ENCODE measurements around the gene NPAP1. TPM values are rescaled to one million over a fixed set of nuclear protein-coding genes. Genes with fewer than 3 reads are reported as not detected.

The NPAP1 gene
- total RNA-seq, 4 donors from 2014 or later, result 0.41 TPM; not detected in 3

GRCh38 chr15:24683736-24684135 is 8.2 kb downstream of the NPAP1 start:
- no peaks in the 10 kb centered on the region for H3K27me3 ChIP-seq
- no peak for TF ChIP-seq POLR2A (IDR thresholded peaks at IDR 0.05)
- TF ChIP-seq CTCF (IDR thresholded peaks at IDR 0.05), result no peak
- H3K4me1 ChIP-seq, result no peaks in the 10 kb centered on the region
- H3K27ac ChIP-seq, result no peak overlapping the region
- H3K9me3 ChIP-seq, result no peaks in the 10 kb centered on the region
- intact Hi-C loops (cut with DNase I; ENCODE audit: low total_unique reads), result no loop called here
- no peak overlapping the region for H3K4me3 ChIP-seq
- H3K36me3 ChIP-seq, result no peaks in the 10 kb centered on the region
- DNase-seq, result no peak

- DNase-seq, result no peak
- Histone ChIP-seq H3K27me3 (no peaks in the 10 kb centered on the region), H3K36me3 (no peaks in the 10 kb centered on the region), H3K4me3 (no peak overlapping the region), H3K9me3 (no peaks in the 10 kb centered on the region), H3K27ac (no peak overlapping the region), H3K4me1 (no peaks in the 10 kb centered on the region)
- no peak for TF ChIP-seq CTCF (IDR thresholded peaks at IDR 0.05)
- TF ChIP-seq POLR2A (IDR thresholded peaks at IDR 0.05), result no peak
- intact Hi-C loops (cut with DNase I; ENCODE audit: low total_unique reads), result no loop called here
Measured at GRCh38 chr15:24684313-24684712, 8.7 kb downstream of the NPAP1 start.

- Histone ChIP-seq H3K36me3 (no peaks in the 10 kb centered on the region), H3K4me3 (no peak overlapping the region), H3K9me3 (no peaks in the 10 kb centered on the region), H3K4me1 (no peaks in the 10 kb centered on the region), H3K27ac (no peak overlapping the region), H3K27me3 (no peaks in the 10 kb centered on the region)
- no peak for DNase-seq
- intact Hi-C loops (cut with DNase I; ENCODE audit: low total_unique reads), result no loop called here
- TF ChIP-seq POLR2A (IDR thresholded peaks at IDR 0.05) (no peak), CTCF (IDR thresholded peaks at IDR 0.05) (no peak)
Measured at GRCh38 chr15:24696201-24696600, 20.6 kb downstream of the NPAP1 start.

GRCh38 chr15:24696842-24697241 is 21.3 kb downstream of the NPAP1 start:
- no peaks in the 10 kb centered on the region for H3K9me3 ChIP-seq
- no peak overlapping the region for H3K4me3 ChIP-seq
- H3K27ac ChIP-seq, result no peak overlapping the region
- no peaks in the 10 kb centered on the region for H3K4me1 ChIP-seq
- no peak for DNase-seq
- no peaks in the 10 kb centered on the region for H3K27me3 ChIP-seq
- H3K36me3 ChIP-seq, result no peaks in the 10 kb centered on the region
- intact Hi-C loops (cut with DNase I; ENCODE audit: low total_unique reads), result no loop called here
- TF ChIP-seq CTCF (IDR thresholded peaks at IDR 0.05) (no peak), POLR2A (IDR thresholded peaks at IDR 0.05) (no peak)

- no peaks in the 10 kb centered on the region for H3K4me1 ChIP-seq
- no peaks in the 10 kb centered on the region for H3K36me3 ChIP-seq
- H3K27ac ChIP-seq, result no peak overlapping the region
- no peaks in the 10 kb centered on the region for H3K27me3 ChIP-seq
- intact Hi-C loops (cut with DNase I; ENCODE audit: low total_unique reads), result no loop called here
- no peak for DNase-seq
- no peaks in the 10 kb centered on the region for H3K9me3 ChIP-seq
- no peak overlapping the region for H3K4me3 ChIP-seq
- no peak for TF ChIP-seq CTCF (IDR thresholded peaks at IDR 0.05)
- no peak for TF ChIP-seq POLR2A (IDR thresholded peaks at IDR 0.05)
Measured at GRCh38 chr15:24718289-24719082, 42.9 kb downstream of the NPAP1 start.
